B cell (primary cell): Measurements from ENCODE around the gene CLEC18C. TPM values are rescaled to one million over a fixed set of nuclear protein-coding genes. Genes with fewer than 3 reads are reported as not detected.
"Not testable (repeated sequence)": the region's sequence is repeated elsewhere in the genome, so short reads cannot be mapped to it uniquely, and the experiment has no call there.

Source experiments
- ATAC-seq: fragments of 200-7000 bp; cut with Tn5 transposase; one replicate; pipeline ENCODE4 v1.10.0; 2021; ENCODE audit warnings: low read depth, mild to moderate bottlenecking, moderate number of reproducible peaks, moderate library complexity
- CTCF ChIA-PET: fragments of 350-600 bp; sonication (Branson Sonifier 250); formaldehyde crosslinking; loops from one replicate; lab custom pipeline; 2021; ENCODE audit warnings: antibody characterized with exemption, inconsistent platforms; lab: Charles Lee
- POLR2A ChIA-PET: fragments of 350-600 bp; sonication (Branson Sonifier 250); formaldehyde crosslinking; loops from one replicate; lab custom pipeline; 2021; ENCODE audit warnings: antibody characterized with exemption; lab: Charles Lee
- DNase-seq: peaks from one replicate; pipeline ENCODE4 v3.0.0; 2013
- H2AFZ ChIP-seq: 2 replicates; pipeline ENCODE4 v1.6.1; 2012; ENCODE audit warnings: mild to moderate bottlenecking, low read depth, low read length; ENCODE audit not compliant: insufficient read depth, poor library complexity, severe bottlenecking
- H3K27ac ChIP-seq, 2 donors: 1 replicate in 1 of 2; 2 replicates in 1 of 2; pipeline ENCODE4 v1.5.1; 2012 to 2013; ENCODE audit warnings: low read length in 2 of 2, mild to moderate bottlenecking in 2 of 2, moderate library complexity in 1 of 2
- H3K27me3 ChIP-seq, 4 experiments: fragments of 200-600 bp in 1 of 4; sonication (generic) in 1 of 4; replicated peaks in 1 of 4; 1 replicate in 2 of 4; 2 replicates in 2 of 4; pipeline versions ENCODE4 v1.6.1 to v1.7.0; 2013 to 2016; ENCODE audit warnings: low read length in 3 of 4, mild to moderate bottlenecking in 2 of 4, mixed read lengths in 1 of 4, moderate library complexity in 1 of 4; ENCODE audit not compliant: insufficient read depth in 4 of 4, control insufficient read depth in 3 of 4; ENCODE audit errors: control extremely low read depth in 1 of 4
- H3K36me3 ChIP-seq, 2 experiments: replicated peaks in 1 of 2; 1 replicate in 1 of 2; 2 replicates in 1 of 2; pipeline versions ENCODE4 v1.6.1 to v1.7.1; 2013; ENCODE audit warnings: low read length in 1 of 2; ENCODE audit not compliant: insufficient read depth in 2 of 2, control insufficient read depth in 1 of 2; ENCODE audit errors: control extremely low read depth in 1 of 2, extremely low read depth in 1 of 2
- H3K4me1 ChIP-seq, 2 donors: fragments of 200-600 bp in 1 of 2; sonication (generic) in 1 of 2; 1 replicate in 1 of 2; 2 replicates in 1 of 2; pipeline versions ENCODE4 v1.5.1 to v1.6.1; 2013 to 2017; ENCODE audit warnings: low read length in 2 of 2; ENCODE audit not compliant: control insufficient read depth in 2 of 2, insufficient read depth in 2 of 2
- H3K4me2 ChIP-seq: replicated peaks from 2 replicates; pipeline ENCODE3; 2012; ENCODE audit warnings: mild to moderate bottlenecking, low read depth, low read length; ENCODE audit not compliant: poor library complexity, severe bottlenecking
- H3K4me3 ChIP-seq, 5 experiments: fragments of 200-600 bp in 1 of 5; sonication (generic) in 1 of 5; 1 replicate in 3 of 5; 2 replicates in 2 of 5; pipeline versions ENCODE4 v1.5.1 to v1.7.0; 2011 to 2016; ENCODE audit warnings: low read length in 4 of 5, mild to moderate bottlenecking in 4 of 5, low read depth in 2 of 5, control low read depth in 1 of 5, moderate library complexity in 1 of 5; ENCODE audit not compliant: insufficient read depth in 1 of 5; ENCODE audit errors: control extremely low read depth in 1 of 5, extremely low read depth in 1 of 5
- H3K79me2 ChIP-seq: fragments of 200-600 bp; sonication (generic); one replicate; pipeline ENCODE4 v1.6.0; 2016; ENCODE audit warnings: low read length; ENCODE audit not compliant: control insufficient read depth, insufficient read depth
- H3K9ac ChIP-seq: fragments of 200-600 bp; sonication (generic); 2 replicates; pipeline ENCODE4 v1.6.1; 2017; ENCODE audit warnings: mild to moderate bottlenecking, low read length, moderate library complexity
- H3K9me3 ChIP-seq, 3 donors: one replicate each; pipeline versions ENCODE4 v1.6.1 to v1.7.1; 2013; ENCODE audit warnings: low read length in 2 of 3; ENCODE audit not compliant: control insufficient read depth in 2 of 3, insufficient read depth in 1 of 3; ENCODE audit errors: control extremely low read depth in 1 of 3
- H4K20me1 ChIP-seq: 2 replicates; pipeline ENCODE4 v1.6.0; 2012; ENCODE audit warnings: mild to moderate bottlenecking, low read length; ENCODE audit not compliant: insufficient read depth, control insufficient read depth, poor library complexity, severe bottlenecking
- H3K27ac Mint-ChIP-seq: one replicate; pipeline ENCODE4 v1.8.0; 2021; ENCODE audit warnings: mixed read lengths
- H3K27me3 Mint-ChIP-seq: one replicate; pipeline ENCODE4 v1.8.0; 2021; ENCODE audit warnings: mixed read lengths
- H3K4me1 Mint-ChIP-seq: one replicate; pipeline ENCODE4 v1.8.0; 2021; ENCODE audit warnings: mixed read lengths
- H3K4me3 Mint-ChIP-seq: one replicate; pipeline ENCODE4 v1.8.0; 2021; ENCODE audit warnings: mixed read lengths
- H3K9me3 Mint-ChIP-seq: one replicate; pipeline ENCODE4 v1.8.0; 2022; ENCODE audit warnings: mixed read lengths; ENCODE audit not compliant: insufficient read depth
- WGBS: methylation state at CpG from one replicate; pipeline ENCODE4 v1.1.5; 2013; ENCODE audit warnings: missing lambda C conversion rate; ENCODE audit not compliant: insufficient coverage; 5-methylcytosine and 5-hydroxymethylcytosine counted together
- intact Hi-C: fragments of 100-400 bp; cut with micrococcal nuclease; formaldehyde crosslinking; loops from one replicate; pipeline ENCODE4 v1.10.0; 2022
- polyA plus RNA-seq: library from polyadenylated mRNA; depleted of rRNA; stranded (reverse); fragments of >200 nt; gene quantifications from 2 replicates; pipeline ENCODE4 v1.2.3, GENCODE V29; 2012
- total RNA-seq, 2 donors: library from RNA; stranded (reverse); fragments of 120-200 nt in 1 of 2; gene quantifications; 1 replicate in 1 of 2; 2 replicates in 1 of 2; pipeline versions ENCODE4 v1.2.3 to v1.2.4, GENCODE V29; 2013 to 2022

The CLEC18C gene
- total and polyA plus RNA-seq, 2 donors (not counting 1 experiment from before 2014, with no cell fraction given) = 0.88 to 1.2 TPM

DNA sequence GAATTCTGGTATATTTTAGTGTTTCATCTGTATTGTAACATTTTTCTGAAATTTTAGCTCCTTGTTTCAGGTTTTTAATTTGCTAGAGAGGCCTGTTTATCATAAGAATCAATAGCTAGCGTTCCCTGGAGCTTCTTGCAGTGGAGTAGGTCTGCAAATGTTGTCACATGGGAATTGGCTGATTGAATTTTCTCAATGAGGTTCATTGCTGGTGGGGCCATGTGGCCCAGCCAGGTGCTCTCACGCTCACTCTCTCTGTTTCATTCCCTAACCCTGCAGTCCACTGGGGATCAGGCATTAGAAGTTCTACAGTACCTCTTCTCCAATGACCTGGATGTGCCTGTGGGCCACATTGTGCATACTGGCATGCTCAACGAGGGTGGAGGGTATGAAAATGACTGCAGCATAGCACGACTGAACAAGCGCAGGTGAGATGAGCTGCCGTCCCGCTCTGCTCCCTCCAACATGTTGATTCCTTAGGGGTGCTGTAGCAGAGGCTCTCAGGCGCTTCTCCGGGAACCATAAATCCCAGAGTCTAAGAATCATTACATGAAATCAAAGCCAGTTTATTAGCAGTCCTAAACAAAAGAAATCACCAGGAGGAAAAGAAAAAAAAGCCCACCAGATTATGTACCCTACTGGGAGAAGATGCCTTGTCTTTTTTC lies 30.2 kb upstream of the CLEC18C start:
- H3K27ac ChIP-seq, H3K4me3 Mint-ChIP-seq, H3K27me3 ChIP-seq, H3K9me3 ChIP-seq, CTCF ChIA-PET, H3K27me3 Mint-ChIP-seq, H3K79me2 ChIP-seq, H3K4me3 ChIP-seq, H3K27ac Mint-ChIP-seq, H3K4me2 ChIP-seq, H4K20me1 ChIP-seq, H3K9ac ChIP-seq, H3K9me3 Mint-ChIP-seq, H2AFZ ChIP-seq, ATAC-seq, intact Hi-C loops, H3K4me1 Mint-ChIP-seq, H3K4me1 ChIP-seq, DNase-seq, POLR2A ChIA-PET: not testable (repeated sequence)
- peaks cover 0 to 44% of the 10 kb centered on the region in 2 experiments for H3K36me3 ChIP-seq
- WGBS = 94% methylated on average over 5 of the region's 9 CpGs

- H4K20me1 ChIP-seq, H3K9me3 ChIP-seq, H3K4me3 ChIP-seq, H3K4me3 Mint-ChIP-seq, H3K9ac ChIP-seq, H3K27ac Mint-ChIP-seq, intact Hi-C loops, H3K9me3 Mint-ChIP-seq, ATAC-seq, H3K27ac ChIP-seq, H3K4me1 Mint-ChIP-seq, H3K27me3 Mint-ChIP-seq, H3K79me2 ChIP-seq, CTCF ChIA-PET, H3K4me1 ChIP-seq, POLR2A ChIA-PET, H3K4me2 ChIP-seq, H3K27me3 ChIP-seq, DNase-seq, H2AFZ ChIP-seq: not testable (repeated sequence)
- WGBS = 95% methylated on average over 4 of the region's 11 CpGs
- peaks cover 9 to 58% of the 10 kb centered on the region in 2 experiments for H3K36me3 ChIP-seq
These were observed 25.7 kb upstream of the CLEC18C start for GRCh38 chr16:70147853-70148252.

DNA sequence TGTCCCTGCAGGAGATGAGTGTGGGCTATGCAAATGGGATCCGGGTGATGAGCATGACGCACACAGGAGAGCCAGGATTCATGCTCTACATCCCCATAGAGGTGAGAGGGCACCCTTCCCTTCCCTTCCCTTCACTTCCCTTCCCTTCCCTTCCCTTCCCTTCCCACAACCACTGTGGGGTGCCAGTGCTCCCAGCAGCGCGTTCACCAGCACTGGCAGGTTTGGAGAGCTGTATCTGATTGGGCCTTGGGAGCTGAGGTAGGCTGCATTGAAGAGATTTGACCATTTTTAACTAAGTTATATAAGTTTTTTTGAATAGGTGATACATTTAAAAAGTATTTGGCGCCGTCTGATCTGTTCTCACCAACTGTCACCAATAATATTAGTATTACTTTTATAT lies 25.1 kb upstream of the CLEC18C start:
- H3K9me3 ChIP-seq, ATAC-seq, H3K4me2 ChIP-seq, H3K79me2 ChIP-seq, H3K4me3 ChIP-seq, H3K4me1 Mint-ChIP-seq, H3K9me3 Mint-ChIP-seq, H3K27ac Mint-ChIP-seq, H3K4me3 Mint-ChIP-seq, H3K27me3 ChIP-seq, H3K27ac ChIP-seq, H3K27me3 Mint-ChIP-seq, H3K4me1 ChIP-seq, H2AFZ ChIP-seq, intact Hi-C loops, DNase-seq, H4K20me1 ChIP-seq, POLR2A ChIA-PET, H3K9ac ChIP-seq: not testable (repeated sequence)
- 100% methylated on average over 1 of the region's 6 CpGs for WGBS
- peaks cover 11 to 58% of the 10 kb centered on the region in 2 experiments for H3K36me3 ChIP-seq
- CTCF ChIA-PET = interaction anchor here (2.2 kb wide), 1 partner anchor 12 kb away, joined by 9 read pairs; no protein-coding TSS in a partner anchor

DNA sequence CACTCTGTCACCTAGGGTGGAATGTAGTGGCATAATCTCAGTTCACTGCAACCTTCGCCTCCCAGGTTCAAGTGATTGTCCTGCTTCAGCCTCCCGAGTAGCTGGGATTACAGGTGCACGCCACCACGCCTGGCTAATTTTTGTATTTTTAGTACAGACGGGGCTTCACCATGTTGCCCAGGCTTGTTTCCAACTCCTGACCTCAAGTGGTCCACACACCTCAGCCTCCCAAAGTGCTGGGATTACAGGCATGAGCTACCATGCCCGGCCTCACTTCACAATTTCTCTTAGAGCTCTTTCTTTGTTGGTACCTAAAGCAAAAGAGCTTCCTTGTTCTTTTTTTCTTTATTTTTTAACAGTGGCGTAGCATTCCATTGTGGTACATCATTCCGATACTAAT lies 24.3 kb upstream of the CLEC18C start:
- H3K4me1 Mint-ChIP-seq, H3K27me3 Mint-ChIP-seq, H3K9me3 Mint-ChIP-seq, H3K27ac Mint-ChIP-seq, H3K9ac ChIP-seq, H3K79me2 ChIP-seq, ATAC-seq, DNase-seq, intact Hi-C loops, H4K20me1 ChIP-seq, POLR2A ChIA-PET, H3K4me2 ChIP-seq, H3K4me3 Mint-ChIP-seq, H3K4me1 ChIP-seq, H3K9me3 ChIP-seq, H2AFZ ChIP-seq, H3K4me3 ChIP-seq, H3K27ac ChIP-seq, H3K27me3 ChIP-seq: not testable (repeated sequence)
- WGBS = 96% methylated on average over 6 of the region's 8 CpGs
- CTCF ChIA-PET = interaction anchor here (2.2 kb wide), 1 partner anchor 11 kb away, joined by 9 read pairs; no protein-coding TSS in a partner anchor
- peaks cover 11 to 61% of the 10 kb centered on the region in 2 experiments for H3K36me3 ChIP-seq
